Mucosa of rectum (tissue), 2 donors: ENCODE results near the gene SEMA5B.

Experiments used
- H3K27ac ChIP-seq, 2 donors: one replicate each; pipeline ENCODE4 v1.7.0; 2013; ENCODE audit warnings: inconsistent platforms in 2 of 2, low read depth in 2 of 2, low read length in 2 of 2
- H3K27me3 ChIP-seq, 2 donors: one replicate each; pipeline ENCODE4 v1.7.0; 2013; ENCODE audit warnings: low read length in 2 of 2; ENCODE audit not compliant: control insufficient read depth in 2 of 2, insufficient read depth in 2 of 2
- H3K36me3 ChIP-seq, 2 donors: one replicate each; pipeline ENCODE4 v1.7.0; 2013; ENCODE audit warnings: low read length in 2 of 2; ENCODE audit not compliant: control insufficient read depth in 2 of 2, insufficient read depth in 2 of 2
- H3K4me1 ChIP-seq, 2 donors: one replicate each; pipeline ENCODE4 v1.7.0; 2013; ENCODE audit warnings: low read length in 2 of 2, mild to moderate bottlenecking in 1 of 2; ENCODE audit not compliant: control insufficient read depth in 2 of 2, insufficient read depth in 2 of 2
- H3K4me3 ChIP-seq, 2 donors: one replicate each; pipeline ENCODE4 v1.7.0; 2013; ENCODE audit warnings: low read length in 2 of 2
- H3K9ac ChIP-seq, 2 donors: one replicate each; pipeline ENCODE4 v1.7.0; 2013; ENCODE audit warnings: low read length in 2 of 2, low read depth in 1 of 2, mild to moderate bottlenecking in 1 of 2
- H3K9me3 ChIP-seq, 2 donors: one replicate each; pipeline ENCODE4 v1.7.0; 2013; ENCODE audit warnings: low read length in 2 of 2; ENCODE audit not compliant: control insufficient read depth in 2 of 2
- donor health status: healthy.
- donor health status: Normal muscosa, but diverticular disease.

SEMA5B gene

GRCh38 chr3:123027292-123028232 is at the start of gene SEMA5B:
SEMA5B (minus strand) TSS chr3:123027763; CDS start chr3:122961263, 66,500 bp downstream.
- H3K4me1 ChIP-seq: peaks cover 10 to 17% of the 10 kb centered on the region in 2 donors
- H3K4me3 ChIP-seq: peak within 1 kb of the TSS; percentile 56 to 70
- H3K27me3 ChIP-seq: peaks cover 47 to 50% of the 10 kb centered on the region in 2 donors
- H3K36me3 ChIP-seq: no peaks in the 10 kb centered on the region
- no peaks in the 10 kb centered on the region for H3K9me3 ChIP-seq
- no peak within 1 kb of the TSS for H3K27ac ChIP-seq
- H3K9ac ChIP-seq: peak within 1 kb of the TSS in 1 of 2 donors; percentile 8

- Histone ChIP-seq H3K27ac (no peak overlapping the region), H3K27me3 (no peaks in the 10 kb centered on the region), H3K36me3 (no peaks in the 10 kb centered on the region), H3K4me3 (no peak overlapping the region), H3K4me1 (peaks cover under 1 to 9% of the 10 kb centered on the region in 2 donors), H3K9ac (no peak overlapping the region), H3K9me3 (no peaks in the 10 kb centered on the region)
Observed at GRCh38 chr3:123076496-123077418, 49.2 kb upstream of the SEMA5B start.

- Histone ChIP-seq H3K9ac (no peak overlapping the region), H3K36me3 (no peaks in the 10 kb centered on the region), H3K4me1 (peaks cover 5 to 8% of the 10 kb centered on the region in 2 donors), H3K27me3 (no peaks in the 10 kb centered on the region), H3K9me3 (no peaks in the 10 kb centered on the region), H3K4me3 (no peak overlapping the region), H3K27ac (no peak overlapping the region)
Observed at GRCh38 chr3:123076112-123076495, 48.5 kb upstream of the SEMA5B start.

- Histone ChIP-seq H3K4me3 (no peak overlapping the region), H3K27ac (no peak overlapping the region), H3K27me3 (no peaks in the 10 kb centered on the region), H3K36me3 (no peaks in the 10 kb centered on the region), H3K9me3 (no peaks in the 10 kb centered on the region), H3K9ac (no peak overlapping the region), H3K4me1 (peaks cover 8% of the 10 kb centered on the region in 2 donors)
Observed at GRCh38 chr3:123075359-123075758, 47.8 kb upstream of the SEMA5B start.

GRCh38 chr3:123072564-123072963 is 45.0 kb upstream of the SEMA5B start:
- peaks cover 20 to 22% of the 10 kb centered on the region in 2 donors for H3K4me1 ChIP-seq
- no peaks in the 10 kb centered on the region for H3K9me3 ChIP-seq
- no peaks in the 10 kb centered on the region for H3K36me3 ChIP-seq
- no peaks in the 10 kb centered on the region for H3K27me3 ChIP-seq
- H3K27ac ChIP-seq: no peak overlapping the region
- H3K9ac ChIP-seq: no peak overlapping the region
- no peak overlapping the region for H3K4me3 ChIP-seq

- H3K27me3 ChIP-seq: no peaks in the 10 kb centered on the region
- no peaks in the 10 kb centered on the region for H3K36me3 ChIP-seq
- no peak overlapping the region for H3K9ac ChIP-seq
- no peak overlapping the region for H3K4me3 ChIP-seq
- no peaks in the 10 kb centered on the region for H3K9me3 ChIP-seq
- no peak overlapping the region for H3K27ac ChIP-seq
- H3K4me1 ChIP-seq: peaks cover 19 to 22% of the 10 kb centered on the region in 2 donors
Observed at GRCh38 chr3:123072152-123072551, 44.6 kb upstream of the SEMA5B start.

- H3K4me1 ChIP-seq: peaks cover 13 to 22% of the 10 kb centered on the region in 2 donors
- H3K9me3 ChIP-seq: no peaks in the 10 kb centered on the region
- no peak overlapping the region for H3K27ac ChIP-seq
- H3K9ac ChIP-seq: no peak overlapping the region
- no peaks in the 10 kb centered on the region for H3K36me3 ChIP-seq
- no peaks in the 10 kb centered on the region for H3K27me3 ChIP-seq
- no peak overlapping the region for H3K4me3 ChIP-seq
Observed at GRCh38 chr3:123071581-123071980, 44.0 kb upstream of the SEMA5B start.

GRCh38 chr3:123071146-123071545 is 43.6 kb upstream of the SEMA5B start:
- Histone ChIP-seq H3K9me3 (no peaks in the 10 kb centered on the region), H3K27me3 (no peaks in the 10 kb centered on the region), H3K4me1 (peaks cover 12 to 22% of the 10 kb centered on the region in 2 donors), H3K27ac (no peak overlapping the region), H3K4me3 (no peak overlapping the region), H3K9ac (no peak overlapping the region), H3K36me3 (no peaks in the 10 kb centered on the region)

- H3K27ac ChIP-seq: peak overlapping the region in 1 of 2 donors; percentile 25
- no peaks in the 10 kb centered on the region for H3K36me3 ChIP-seq
- peaks cover 12 to 22% of the 10 kb centered on the region in 2 donors for H3K4me1 ChIP-seq
- no peak overlapping the region for H3K4me3 ChIP-seq
- no peaks in the 10 kb centered on the region for H3K9me3 ChIP-seq
- no peak overlapping the region for H3K9ac ChIP-seq
- H3K27me3 ChIP-seq: no peaks in the 10 kb centered on the region
Observed at GRCh38 chr3:123070510-123070909, 42.9 kb upstream of the SEMA5B start.
